Iris pigment epithelial cell (primary cell): ENCODE measurements around the gene DISC1.
"Not testable (repeated sequence)": the region's sequence is repeated elsewhere in the genome, so short reads cannot be mapped to it uniquely, and the experiment has no call there.

Experiments used
- DNase-seq: peaks from one replicate; pipeline ENCODE4 v3.0.0-alpha.2; 2011; ENCODE audit warnings: low read depth

The DISC1 gene

DNA sequence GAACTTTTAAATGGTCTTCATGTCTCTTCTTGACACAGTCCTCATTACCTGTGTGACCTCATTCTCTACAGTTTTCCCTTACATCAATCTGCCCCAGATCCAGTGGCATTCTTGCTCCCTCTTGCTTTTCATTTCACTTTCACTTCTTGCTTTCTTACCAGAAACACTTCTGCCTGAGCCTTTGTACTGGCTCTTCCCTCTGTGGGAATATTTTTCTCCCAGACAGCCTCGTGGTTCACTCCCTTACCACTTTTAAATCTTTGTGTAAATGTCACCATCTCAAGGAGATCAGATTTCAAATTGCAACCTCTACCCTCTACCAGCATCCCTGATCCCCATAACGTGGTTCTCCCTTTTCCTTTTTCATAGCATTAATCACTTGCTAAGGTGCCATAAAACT, 73.2 kb downstream of the DISC1 start:
- DNase-seq, result peak; percentile 33

DNA sequence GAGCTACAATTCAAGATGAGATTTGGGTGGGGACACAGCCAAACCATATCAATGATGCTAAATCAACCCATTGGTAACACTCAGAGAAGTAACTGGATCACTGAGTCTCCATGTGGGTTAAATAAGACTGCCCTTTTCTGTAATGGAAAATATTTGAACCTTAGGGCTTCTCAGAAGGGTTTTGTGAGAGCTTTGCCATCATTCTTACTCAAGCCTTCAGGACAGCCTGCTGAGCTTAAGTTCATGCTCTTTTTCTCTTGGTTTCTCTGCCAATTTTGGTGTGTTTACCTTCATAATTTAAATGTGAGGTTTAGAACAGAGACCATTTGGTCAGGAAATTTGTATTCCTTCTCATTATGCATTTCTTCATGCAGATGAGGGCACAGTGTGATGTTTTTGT, 74.7 kb downstream of the DISC1 start:
- DNase-seq, result no peak

DNA sequence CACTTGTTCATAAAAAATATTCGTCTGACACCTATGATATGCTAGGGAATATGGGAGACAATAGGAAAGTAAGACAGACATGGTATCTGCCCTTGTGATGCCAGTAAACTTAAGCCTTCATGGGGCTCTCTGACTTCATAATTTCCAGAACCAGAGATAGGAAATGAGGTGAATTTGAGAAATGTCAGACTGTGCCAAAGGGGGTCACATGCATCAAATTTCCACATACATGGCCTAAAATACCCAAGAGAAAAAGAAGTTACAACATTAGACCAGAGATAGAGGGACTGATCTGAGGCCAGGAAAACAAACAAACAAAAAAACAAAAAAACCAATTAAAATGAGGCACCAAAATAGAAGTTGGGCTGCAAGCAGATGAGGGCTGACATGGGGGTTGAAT, 75.7 kb downstream of the DISC1 start:
- DNase-seq, result no peak

DNA sequence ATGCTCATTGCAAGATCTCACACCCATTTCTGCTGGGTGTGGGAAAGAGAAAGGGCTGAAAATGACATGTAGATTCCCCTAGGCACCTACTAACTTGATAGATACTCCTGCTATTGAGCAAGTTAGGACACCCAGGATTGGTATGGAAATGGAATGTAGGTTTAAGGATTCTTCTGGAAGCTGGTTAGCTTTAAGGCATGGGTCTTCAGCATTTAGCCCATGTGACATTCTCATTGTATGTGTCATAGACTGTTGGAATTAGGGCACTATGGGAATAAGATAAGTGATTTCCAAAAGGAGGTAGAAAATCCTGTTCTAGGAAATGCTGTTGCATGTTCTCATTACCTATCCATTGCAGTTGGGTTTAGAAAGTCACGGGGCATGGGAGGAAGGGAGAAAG, 76.2 kb downstream of the DISC1 start:
- DNase-seq, result peak; percentile 43

DNA sequence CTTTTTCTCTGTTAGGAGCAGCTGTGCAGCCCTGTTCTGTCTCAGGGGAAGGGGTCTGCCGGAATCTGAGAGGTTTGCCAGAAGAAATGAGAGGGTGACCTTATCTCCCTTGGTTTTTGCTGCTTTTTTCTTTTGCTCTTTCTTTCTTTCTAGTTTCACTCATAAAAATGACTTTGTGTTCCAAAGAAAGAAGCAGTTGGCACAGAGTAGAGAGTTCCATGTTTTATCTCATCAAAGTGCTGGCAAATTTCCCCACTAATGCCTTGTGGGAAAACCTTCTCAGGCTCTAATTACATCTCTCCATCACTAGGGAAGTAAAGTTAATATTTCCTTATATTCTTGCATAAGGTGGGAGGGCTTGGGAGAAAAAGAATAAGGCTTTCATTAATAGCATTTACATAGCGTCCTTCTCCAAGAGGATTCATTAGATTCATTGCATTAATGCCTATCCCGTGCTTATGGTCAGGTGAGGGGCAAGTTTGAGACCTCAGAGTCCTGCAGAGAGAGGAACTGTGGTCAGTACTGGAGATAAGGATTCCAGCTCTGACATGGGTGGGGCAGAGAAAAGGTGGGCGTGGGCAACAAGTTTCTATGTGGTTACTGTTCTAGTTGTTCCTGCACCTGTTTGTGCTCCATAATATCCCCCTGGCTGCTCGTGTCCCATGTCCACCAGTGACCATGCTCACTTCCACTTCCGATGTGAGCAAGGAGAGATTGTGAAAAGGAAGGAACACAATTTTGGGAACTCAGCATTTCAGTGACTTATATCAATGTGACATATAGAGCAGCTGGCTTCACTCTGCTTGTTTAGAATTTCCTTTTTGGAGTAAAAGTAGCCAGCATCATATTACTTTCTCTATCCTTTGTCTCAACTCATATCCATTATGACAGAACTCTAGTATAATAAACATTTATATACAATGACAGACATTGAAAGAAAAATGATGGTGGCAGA, 79.5 kb downstream of the DISC1 start:
- no peak for DNase-seq

DNA sequence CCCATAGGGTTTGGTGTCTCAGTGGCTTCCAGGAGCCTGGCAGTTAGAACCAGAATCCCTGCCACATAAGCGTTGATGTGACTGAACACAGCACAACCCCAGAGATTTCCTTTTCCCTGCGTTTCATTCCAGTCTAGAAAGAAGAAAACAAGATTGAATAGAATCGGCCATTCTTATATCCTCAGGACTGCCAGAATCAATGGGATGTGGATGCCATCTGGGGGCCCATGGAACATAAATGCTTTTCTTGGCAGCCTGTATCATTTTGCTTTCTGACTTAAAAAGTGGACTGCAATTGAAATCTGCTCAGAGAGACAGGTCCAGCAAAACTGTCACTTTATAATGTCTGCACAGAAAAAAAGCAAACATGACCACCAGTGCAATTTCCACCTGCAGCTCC, 80.3 kb downstream of the DISC1 start:
- no peak for DNase-seq

DNA sequence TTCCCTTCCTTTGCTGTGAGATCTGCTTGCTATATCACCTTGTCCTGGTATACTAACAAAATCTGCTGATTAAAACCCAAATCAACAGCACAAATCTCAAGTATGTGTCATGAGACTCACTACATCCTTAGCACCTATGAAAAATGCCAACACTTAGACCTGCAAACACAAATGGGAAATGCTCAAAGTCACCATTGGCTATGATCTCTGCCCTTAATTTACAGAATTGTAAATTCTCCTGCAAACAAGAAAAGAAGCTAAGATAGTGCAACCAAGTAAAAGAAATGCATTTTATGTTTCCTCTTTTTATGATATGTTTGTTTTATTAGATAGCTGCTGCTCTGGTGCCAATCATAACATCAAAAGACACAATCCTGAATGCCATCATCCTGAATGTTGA, 80.8 kb downstream of the DISC1 start:
- no peak for DNase-seq

DNA sequence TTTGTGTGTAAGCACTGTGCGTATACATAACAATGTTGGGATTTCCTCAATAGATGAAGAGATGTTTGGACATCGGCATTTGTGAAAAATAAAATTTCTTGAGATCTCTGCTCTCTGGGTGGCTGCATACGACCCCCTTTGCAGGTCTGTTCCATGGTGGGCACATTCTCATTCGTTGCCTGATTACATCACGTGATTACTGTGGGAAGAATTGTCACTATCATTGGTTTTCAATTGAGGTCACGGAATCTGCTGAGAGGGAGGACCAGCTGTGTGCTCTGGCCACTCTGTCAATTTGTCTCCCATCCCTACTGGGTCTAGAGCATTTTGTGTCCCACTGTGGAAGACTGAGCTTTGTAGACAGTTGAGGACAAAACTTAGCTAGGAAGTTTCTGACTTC, 81.8 kb downstream of the DISC1 start:
- no peak for DNase-seq

DNA sequence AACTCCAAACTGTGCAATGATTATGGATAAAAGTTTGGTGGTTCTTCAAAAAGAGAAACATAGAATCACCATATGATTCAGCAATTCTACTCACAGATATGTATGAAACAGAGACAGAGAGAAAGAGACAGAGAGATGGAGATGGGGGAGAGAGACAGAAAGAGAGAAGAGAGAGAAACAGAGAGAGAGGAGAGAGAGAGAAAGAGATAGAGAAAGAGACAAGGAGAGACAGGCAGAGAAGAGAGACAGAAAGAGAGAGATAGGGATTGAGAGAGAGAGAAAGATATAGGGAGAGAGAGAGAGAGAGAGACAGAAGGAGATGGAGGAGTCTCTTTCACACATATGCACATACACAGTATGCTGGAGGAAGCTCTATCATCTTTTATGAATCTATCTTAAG, 87.8 kb downstream of the DISC1 start:
- DNase-seq, result no peak

DNA sequence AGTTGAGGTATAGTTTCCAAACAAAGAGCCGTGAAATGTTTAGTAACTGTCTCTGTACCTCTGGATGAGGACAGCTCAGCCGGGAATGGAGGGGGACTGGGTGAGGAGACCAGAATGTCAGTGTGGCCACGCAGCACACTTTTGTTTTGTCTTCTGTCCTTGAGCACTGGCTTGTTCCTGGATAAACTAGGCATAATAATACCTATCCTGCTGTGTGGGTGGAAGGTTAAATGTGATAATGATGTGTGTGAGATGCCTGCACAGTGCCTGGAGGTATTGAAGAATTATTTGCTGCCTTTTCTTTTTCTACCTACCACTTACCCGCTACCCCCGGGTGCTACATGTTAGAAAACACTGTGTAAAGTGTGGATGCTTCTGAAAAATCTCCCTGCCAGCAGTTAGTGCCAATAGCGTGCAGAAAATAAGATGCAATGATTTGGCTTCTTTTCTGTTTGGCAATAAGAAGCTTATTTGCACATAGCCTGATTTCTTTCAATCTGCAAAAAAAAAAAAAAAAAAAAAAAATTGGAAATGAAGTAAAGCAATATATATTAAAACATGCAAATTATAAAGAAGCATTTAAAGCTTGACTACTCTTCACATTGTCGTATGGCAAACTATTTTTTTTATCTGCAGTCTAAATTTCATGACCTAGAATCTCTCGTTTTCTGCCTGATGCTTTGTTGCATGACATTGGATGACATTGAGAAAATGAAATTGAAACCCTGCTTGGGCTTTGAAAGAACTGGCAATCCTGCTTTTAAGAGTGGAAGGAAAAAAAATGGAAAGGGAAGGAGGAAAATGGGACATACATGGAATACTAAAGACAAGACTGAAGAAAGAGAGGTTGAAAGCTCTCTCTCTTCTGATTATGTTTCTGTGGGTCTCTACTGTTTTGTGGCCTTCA, 89.5 kb downstream of the DISC1 start:
- no peak for DNase-seq

DNA sequence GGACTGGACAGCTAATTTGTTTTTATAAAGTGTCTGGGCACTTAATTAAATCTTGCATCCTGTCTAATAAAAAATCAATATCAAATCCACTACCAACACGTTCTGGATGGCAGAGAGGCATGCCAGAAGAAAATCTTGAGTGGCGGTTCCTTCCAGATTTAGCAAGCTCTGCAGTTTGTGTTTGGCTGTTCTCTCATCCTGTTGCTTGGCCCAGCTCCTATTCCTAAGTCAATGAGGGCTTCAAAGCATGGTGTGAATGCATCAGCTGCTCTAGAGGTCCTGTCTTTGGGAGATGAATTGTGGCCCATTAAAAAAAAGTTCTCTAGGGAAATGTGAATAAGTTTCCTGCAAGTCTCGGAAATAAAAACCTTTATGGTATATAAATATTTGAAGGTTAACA, 90.3 kb downstream of the DISC1 start:
- no peak for DNase-seq

DNA sequence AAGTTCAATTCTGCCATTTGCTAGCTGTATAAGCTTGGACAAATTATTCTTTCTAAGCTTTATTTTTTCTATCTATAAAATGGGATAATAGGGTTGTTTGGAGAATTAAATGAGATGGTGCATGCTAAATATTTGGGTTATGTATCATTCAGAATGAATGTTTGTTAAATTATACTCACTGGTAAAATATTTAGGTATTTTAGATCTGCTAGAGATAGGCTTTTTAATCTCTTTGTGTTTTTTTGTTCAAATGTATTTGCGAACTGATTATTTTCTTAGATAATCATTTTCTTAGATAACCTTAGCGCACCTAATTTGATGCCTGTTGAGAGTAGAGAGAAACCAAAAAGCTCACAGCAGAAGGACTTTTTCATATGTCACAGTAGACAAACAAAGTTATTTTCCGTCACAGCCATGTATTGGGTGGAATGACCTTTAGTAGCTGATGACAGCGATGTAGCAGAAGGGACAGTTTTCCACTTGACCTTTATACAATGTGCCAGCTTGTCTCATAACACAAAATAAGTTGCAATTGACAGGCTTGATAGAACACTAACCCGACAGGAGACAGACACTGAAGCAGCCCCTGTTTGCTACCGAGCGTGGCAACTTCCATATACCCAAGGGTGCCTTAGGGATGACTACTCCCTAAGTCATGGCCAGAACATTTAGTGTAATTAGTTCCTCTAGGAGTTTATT, 93.0 kb downstream of the DISC1 start:
- DNase-seq, result no peak

DNA sequence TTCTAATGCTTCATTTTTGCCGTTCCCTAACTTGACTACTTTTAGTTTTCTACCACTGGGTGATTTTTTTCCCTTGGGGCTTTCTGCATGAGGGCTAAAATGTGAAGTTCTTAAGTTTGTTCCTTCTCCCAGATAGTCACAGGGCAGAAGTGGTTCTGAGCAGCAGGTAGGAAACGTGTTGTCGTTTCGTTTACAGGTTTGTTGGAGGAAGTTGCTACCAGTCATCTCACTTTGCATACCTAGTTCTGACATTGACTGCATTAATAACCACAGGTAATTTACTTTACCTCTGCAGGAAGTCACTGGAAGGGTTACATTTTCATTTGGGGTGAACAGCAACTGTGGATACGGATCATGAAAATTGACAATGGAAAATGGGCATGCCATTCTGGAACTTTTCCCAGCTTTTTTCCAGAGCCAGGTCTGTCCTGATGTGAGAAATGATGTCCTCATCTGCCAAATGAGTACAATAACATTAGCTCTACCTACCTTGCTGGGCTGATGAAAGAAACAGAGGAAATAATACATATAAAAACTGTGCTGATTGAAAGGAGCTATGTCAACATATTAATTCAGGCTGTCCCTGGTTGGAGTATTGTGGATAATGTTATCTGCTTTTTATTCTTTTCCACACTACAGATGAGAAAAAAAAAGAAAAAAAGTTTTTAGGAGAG, 94.2 kb downstream of the DISC1 start:
- no peak for DNase-seq

DNA sequence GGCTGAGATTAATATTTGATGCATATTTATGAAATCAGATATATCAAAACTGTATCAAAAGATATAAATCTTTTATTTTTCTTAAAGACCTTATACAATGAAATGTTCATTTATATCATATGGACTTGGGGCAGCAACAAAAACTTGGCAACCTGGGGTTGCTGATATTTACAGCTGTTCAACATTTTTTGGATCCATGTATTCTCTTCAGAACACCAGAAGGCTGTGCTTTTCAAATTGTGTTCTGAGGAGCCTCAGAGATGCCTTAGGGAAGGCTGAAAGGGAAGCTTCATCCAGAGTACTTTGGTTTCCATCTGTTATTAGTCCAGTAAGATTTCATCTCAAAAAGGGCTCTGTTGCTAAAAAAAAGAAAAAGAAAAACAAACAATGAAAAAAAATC, 94.8 kb downstream of the DISC1 start:
- no peak for DNase-seq

DNA sequence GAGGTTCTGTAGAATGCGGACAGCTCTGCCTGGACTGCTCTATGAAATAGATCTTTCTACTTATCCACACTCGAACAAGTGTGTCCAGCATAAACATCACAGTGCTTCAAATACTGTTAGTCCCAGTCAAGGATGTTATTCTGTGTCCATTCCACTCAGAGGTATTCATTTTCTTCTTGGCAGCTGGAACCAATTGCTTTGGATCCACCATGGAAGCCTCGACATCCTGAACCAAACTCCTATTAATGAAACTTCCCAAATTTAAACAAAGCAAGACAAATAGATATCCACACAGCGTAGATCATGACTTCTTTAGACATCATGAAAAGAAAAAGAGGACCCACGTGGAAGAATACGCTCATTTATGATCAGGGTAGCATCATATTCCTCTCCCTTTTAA, 95.8 kb downstream of the DISC1 start:
- no peak for DNase-seq

DNA sequence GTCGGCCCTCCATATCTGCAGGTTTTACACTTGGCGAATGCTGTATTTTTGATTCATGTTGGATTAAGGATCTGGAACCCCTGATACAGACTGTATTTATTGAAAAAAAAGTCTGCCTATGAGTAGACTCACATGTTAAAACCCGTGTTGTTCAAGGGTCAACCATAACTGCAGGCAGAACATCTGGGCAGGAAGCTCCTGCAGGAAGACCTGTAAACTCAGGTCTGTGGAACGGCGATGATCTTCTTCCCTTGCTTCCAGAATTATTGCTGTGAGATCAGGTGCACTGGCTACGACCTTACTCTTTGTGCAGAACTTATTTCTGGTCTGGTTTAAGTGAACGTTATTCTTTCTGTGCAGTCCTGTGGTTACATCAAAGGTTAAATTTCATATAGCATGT, 96.6 kb downstream of the DISC1 start:
- no peak for DNase-seq

DNA sequence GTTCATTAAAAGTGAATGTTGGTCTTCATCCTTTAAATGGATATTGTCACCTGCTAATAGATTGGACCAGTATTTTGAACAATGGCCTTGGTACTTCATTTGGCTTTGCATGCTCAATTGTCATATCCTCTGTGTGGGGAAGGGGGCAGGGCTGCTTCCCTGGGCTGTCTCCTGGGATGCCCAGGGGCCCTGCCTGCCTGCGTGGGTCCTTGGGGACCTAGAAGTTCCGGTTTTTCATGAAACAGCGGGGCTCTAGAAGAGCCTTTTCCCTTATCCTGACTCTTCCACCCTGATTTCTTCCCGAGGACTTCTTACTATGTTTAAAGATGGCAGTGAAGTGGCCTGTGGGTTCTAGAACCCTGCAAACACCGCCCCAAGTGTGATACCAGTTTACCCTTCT, 97.5 kb downstream of the DISC1 start:
- DNase-seq, result no peak

DNA sequence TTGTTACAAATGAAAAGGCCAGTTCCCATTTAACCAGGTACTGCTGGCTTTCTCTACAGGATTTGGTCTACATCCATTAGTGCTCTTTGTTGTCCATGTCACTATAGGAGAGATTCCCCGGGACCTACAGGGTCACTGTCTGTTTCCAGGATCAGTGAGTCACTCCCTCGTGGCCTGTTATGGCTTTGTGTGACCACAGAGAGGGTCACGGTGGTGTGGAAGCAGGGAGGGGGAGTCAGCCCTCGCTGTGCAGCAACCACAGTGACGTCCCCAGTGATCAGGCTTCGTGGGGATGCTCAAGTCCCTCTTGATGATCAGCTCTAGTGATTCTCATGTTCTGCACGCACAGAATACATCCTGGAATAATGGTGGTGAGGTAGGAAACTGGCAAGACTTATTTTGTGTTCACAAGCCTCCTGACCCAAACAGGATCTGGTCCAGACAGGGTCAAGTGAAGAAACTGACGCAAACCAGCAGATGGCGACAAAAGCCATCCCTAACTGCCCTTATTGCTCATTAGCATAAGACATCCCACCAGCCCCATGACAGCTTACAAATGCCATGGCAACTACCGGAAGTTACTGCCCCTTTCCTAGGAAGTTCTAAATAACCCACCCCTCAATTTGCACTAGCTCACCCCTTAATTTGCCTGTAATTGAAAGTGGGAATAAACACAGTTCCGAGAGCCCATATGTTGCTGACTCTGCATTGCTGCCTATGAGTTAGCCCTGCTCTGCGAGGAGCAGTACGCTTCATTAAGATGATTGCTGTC, 98.5 kb downstream of the DISC1 start:
- DNase-seq, result peak; percentile 70

DNA sequence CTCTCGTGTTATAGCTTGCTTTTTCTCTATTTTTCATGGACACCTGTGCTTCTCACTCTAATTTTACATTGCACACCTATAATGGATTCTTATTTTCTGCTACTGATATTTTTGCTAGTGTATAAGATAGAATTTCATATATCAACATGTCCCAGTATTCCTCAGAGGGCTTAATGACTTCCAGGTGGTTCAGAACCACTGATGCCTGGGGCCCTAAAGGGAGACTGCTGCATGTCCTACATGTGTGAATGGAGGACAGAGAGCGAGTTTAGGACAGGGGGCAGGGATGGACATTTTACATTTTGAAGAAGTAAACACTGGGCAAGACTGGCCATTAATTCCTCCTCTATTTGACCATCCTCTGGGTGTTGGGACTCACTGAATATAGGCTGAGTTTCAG, 100.6 kb downstream of the DISC1 start:
- no peak for DNase-seq

DNA sequence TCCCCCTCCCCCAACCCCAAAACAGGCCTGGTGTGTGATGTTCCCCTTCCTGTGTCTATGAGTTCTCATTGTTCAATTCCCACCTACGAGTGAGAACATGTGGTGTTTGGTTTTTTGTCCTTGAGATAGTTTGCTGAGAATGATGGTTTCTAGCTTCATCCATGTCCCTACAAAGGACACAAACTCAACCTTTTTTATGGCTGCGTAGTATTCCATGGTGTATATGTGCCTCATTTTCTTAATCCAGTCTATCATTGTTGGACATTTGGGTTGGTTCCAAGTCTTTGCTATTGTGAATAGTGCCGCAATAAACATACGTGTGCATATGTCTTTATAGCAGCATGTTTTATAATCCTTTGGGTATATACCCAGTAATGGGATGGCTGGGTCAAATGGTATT, 102.4 kb downstream of the DISC1 start:
- DNase-seq, result not testable (repeated sequence)

DNA sequence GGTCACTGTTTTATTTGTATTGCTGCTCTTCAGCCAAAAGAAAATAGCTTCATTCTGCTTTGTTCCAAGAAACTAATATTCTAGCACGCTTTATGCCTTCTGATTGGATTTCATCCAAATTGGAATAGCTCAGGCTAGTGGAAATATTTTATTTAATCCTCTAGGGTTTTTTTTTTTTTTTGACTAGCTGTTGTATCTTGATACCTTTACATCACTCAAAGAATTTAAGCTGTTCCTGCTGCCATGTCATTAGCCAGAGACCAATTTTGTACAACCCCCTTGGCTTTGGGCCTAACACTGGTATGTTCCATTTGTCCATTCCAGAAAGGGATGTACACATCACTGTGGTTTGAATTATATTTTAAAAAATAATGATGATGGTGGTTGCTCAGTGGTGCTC, 103.0 kb downstream of the DISC1 start:
- DNase-seq, result peak; percentile 36
